ENCODE results near the gene ARSG.

ARSG gene

GRCh38 chr17:68398691-68399637 is 107.7 kb downstream of the ARSG start (continued):
- TF ChIP-seq ZBTB44 (tag by site-specific recombination; IDR thresholded peaks at IDR 0.05), result no peak
- no peak for TF ChIP-seq ZNF280C (tag by site-specific recombination; IDR thresholded peaks at IDR 0.05)
- TF ChIP-seq ZNF280D (tag by site-specific recombination; IDR thresholded peaks at IDR 0.05), result no peak
- TF ChIP-seq ZBTB6 (tag by site-specific recombination; IDR thresholded peaks at IDR 0.05), result no peak
- TF ChIP-seq ZFP37 (tag by site-specific recombination; IDR thresholded peaks at IDR 0.05), result no peak
- TF ChIP-seq ZNF311 (tag by site-specific recombination; IDR thresholded peaks at IDR 0.05; ENCODE audit: borderline replicate concordance), result no peak
- TF ChIP-seq ZSCAN30 (tag by site-specific recombination; IDR thresholded peaks at IDR 0.05), result no peak
- TF ChIP-seq ZNF664 (tag by site-specific recombination; IDR thresholded peaks at IDR 0.05), result no peak
- TF ChIP-seq ZNF239 (tag by site-specific recombination; IDR thresholded peaks at IDR 0.05), result no peak
- TF ChIP-seq ZNF214 (tag by site-specific recombination; IDR thresholded peaks at IDR 0.05; ENCODE audit: borderline replicate concordance), result no peak
- 0 out of 2 replicates have a peak, but pooled peaks have one; percentile 46 for TF ChIP-seq PATZ1 (tag by site-specific recombination; IDR thresholded peaks at IDR 0.05)
- no peak for TF ChIP-seq ZNF404 (tag by site-specific recombination; IDR thresholded peaks at IDR 0.05)
- no peak for TF ChIP-seq ZNF629 (tag by site-specific recombination; IDR thresholded peaks at IDR 0.05)
- no peak for TF ChIP-seq ZBTB10 (tag by site-specific recombination; IDR thresholded peaks at IDR 0.05)
- no peak for TF ChIP-seq ZNF148 (tag by site-specific recombination; IDR thresholded peaks at IDR 0.05; ENCODE audit: borderline replicate concordance)
- TF ChIP-seq BCL6B (tag by site-specific recombination; IDR thresholded peaks at IDR 0.05), result 0 out of 2 replicates have a peak, but pooled peaks have one; percentile 32
